Colonic mucosa (tissue), 4 donors: ENCODE data around the gene HLA-DOA. TPM values are rescaled to one million over a fixed set of nuclear protein-coding genes. Genes with fewer than 3 reads are reported as not detected.

Experiments
- DNase-seq: peaks from one replicate; pipeline ENCODE4 v3.0.0-alpha.2; 2020
- H3K27ac ChIP-seq: fragments of 200-600 bp; one replicate; pipeline ENCODE4 v1.8.0; 2021
- H3K27me3 ChIP-seq: fragments of 200-600 bp; one replicate; pipeline ENCODE4 v1.8.0; 2021
- H3K36me3 ChIP-seq: fragments of 200-600 bp; one replicate; pipeline ENCODE4 v1.8.0; 2021
- H3K4me1 ChIP-seq: fragments of 200-600 bp; one replicate; pipeline ENCODE4 v1.8.0; 2021; ENCODE audit warnings: mild to moderate bottlenecking
- H3K4me3 ChIP-seq: fragments of 200-600 bp; one replicate; pipeline ENCODE4 v1.8.0; 2021
- H3K9ac ChIP-seq, 2 donors: one replicate each; pipeline ENCODE4 v1.7.0; 2013; ENCODE audit warnings: control low read depth in 2 of 2, low read depth in 2 of 2, low read length in 2 of 2
- H3K9me3 ChIP-seq: fragments of 200-600 bp; one replicate; pipeline ENCODE4 v1.8.0; 2021
- intact Hi-C: fragments of 100-400 bp; cut with DNase I; formaldehyde crosslinking; loops from one replicate; pipeline ENCODE4 v1.14.1; 2022
- total RNA-seq, 2 donors: library from RNA; stranded (reverse); fragmentation: NEBNext Ultra II Directional in 1 of 2; extraction: Animal tissue kit (Norgen Biotek cat#: 25700) in 1 of 2; gene quantifications; one replicate each; pipeline ENCODE4 v1.2.1, GENCODE V29; 2021
- TF ChIP-seq, protein P1 (sequence below): fragments of 200-600 bp; IDR thresholded peaks from one replicate; pipeline ENCODE4 v1.8.0; 2022; ENCODE audit warnings: antibody characterized with exemption, mild to moderate bottlenecking
- donor health status: healthy.
- donor health status: DM: no; HTN: no; CAD: no.
- donor health status: DM: no; HTN: no; CAD: no.

HLA-DOA gene
- total RNA-seq, 2 donors from 2014 or later: 1.6 to 4.3 TPM

DNA sequence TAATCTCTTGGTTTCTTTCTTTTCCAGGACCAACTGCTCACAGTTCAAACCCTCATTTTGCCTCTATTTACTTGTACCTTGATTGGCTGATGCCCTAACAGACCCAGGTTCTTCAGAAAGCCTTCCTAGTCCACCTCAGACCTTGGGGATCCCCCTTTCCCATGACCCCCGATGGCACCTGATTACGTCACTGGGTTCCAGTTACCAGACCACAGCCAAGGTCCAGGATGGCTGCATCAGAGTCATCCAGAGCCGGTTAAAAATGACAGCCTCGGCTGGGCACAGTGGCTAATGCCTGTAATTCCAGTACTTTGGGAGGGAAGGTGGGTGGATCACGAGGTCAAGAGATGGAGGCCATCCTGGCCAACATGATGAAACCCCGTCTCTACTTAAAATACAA lies 4.5 kb downstream of the HLA-DOA start:
- intact Hi-C loops: no loop called here
- Histone ChIP-seq H3K36me3 (no peaks in the 10 kb centered on the region), H3K9ac (no peak overlapping the region), H3K9me3 (no peaks in the 10 kb centered on the region), H3K4me1 (no peaks in the 10 kb centered on the region), H3K4me3 (no peak overlapping the region), H3K27me3 (no peaks in the 10 kb centered on the region), H3K27ac (no peak overlapping the region)
- TF ChIP-seq, protein P1, sequence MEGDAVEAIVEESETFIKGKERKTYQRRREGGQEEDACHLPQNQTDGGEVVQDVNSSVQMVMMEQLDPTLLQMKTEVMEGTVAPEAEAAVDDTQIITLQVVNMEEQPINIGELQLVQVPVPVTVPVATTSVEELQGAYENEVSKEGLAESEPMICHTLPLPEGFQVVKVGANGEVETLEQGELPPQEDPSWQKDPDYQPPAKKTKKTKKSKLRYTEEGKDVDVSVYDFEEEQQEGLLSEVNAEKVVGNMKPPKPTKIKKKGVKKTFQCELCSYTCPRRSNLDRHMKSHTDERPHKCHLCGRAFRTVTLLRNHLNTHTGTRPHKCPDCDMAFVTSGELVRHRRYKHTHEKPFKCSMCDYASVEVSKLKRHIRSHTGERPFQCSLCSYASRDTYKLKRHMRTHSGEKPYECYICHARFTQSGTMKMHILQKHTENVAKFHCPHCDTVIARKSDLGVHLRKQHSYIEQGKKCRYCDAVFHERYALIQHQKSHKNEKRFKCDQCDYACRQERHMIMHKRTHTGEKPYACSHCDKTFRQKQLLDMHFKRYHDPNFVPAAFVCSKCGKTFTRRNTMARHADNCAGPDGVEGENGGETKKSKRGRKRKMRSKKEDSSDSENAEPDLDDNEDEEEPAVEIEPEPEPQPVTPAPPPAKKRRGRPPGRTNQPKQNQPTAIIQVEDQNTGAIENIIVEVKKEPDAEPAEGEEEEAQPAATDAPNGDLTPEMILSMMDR: no peak
- no peak for DNase-seq

DNA sequence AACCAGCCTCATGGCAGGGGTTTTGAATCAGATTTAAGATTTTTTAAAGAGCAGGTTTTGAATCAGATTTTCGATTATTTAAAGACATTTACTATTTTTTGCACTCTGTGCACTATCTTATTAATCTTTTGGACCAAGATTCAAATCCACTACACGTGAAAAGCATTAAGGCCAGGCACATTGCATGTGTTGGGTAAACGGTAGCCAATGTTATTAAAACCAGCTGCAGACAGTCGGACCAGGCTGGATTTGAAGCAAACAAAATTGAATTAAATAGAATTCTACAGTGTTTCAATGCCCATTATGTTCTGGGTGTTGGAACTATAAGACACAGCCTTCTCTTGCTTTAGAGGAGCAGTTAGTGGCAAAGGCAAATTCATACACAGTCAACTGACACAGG lies 7.7 kb downstream of the HLA-DOA start:
- H3K4me3 ChIP-seq: no peak overlapping the region
- no peaks in the 10 kb centered on the region for H3K36me3 ChIP-seq
- TF ChIP-seq, protein P1: no peak
- H3K27ac ChIP-seq: no peak overlapping the region
- DNase-seq: no peak
- H3K9ac ChIP-seq: no peak overlapping the region
- intact Hi-C loops: no loop called here
- H3K27me3 ChIP-seq: no peaks in the 10 kb centered on the region
- H3K9me3 ChIP-seq: no peaks in the 10 kb centered on the region
- H3K4me1 ChIP-seq: no peaks in the 10 kb centered on the region

DNA sequence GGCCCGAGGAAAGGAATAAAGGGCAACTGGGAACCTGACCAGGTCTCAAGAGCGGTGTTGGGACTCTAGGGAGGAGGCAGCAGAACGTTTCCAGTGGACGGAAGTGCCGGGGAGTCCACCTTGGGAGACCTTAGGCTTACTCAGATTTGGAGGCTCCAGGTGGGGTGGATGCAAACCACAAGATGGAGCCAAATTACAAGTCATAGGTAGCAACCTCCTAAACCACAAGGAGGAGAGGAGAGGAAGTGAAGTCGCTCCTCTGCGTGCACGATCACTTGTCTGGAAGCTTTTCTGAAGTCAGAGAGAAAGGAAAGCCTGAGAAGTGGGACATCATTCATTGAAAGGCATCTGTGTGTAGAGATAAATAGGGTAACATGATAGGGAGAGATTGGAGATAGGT lies 9.3 kb downstream of the HLA-DOA start:
- H3K27me3 ChIP-seq: no peaks in the 10 kb centered on the region
- no peaks in the 10 kb centered on the region for H3K36me3 ChIP-seq
- intact Hi-C loops: no loop called here
- no peaks in the 10 kb centered on the region for H3K9me3 ChIP-seq
- TF ChIP-seq, protein P1: no peak
- H3K27ac ChIP-seq: no peak overlapping the region
- no peak for DNase-seq
- no peak overlapping the region for H3K4me3 ChIP-seq
- no peak overlapping the region for H3K9ac ChIP-seq
- H3K4me1 ChIP-seq: no peaks in the 10 kb centered on the region

DNA sequence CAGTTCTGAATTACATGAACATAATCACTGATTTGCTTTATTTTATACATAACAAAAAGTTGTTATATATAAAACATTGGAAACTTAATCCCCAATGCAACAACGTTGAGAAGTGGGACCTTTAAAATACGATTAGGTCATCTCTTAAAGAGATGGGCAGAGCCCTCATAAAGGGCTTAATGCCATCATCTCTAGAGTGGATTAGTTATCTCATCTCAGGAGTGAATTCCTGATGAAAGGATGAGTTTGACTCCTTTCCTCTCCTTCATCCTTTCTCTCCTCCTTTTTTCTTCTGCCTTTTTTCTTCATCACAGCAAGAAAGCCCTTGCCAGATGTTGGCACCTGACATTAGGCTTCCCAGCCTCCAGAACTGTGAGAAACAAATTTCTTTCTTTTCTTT lies 13.9 kb downstream of the HLA-DOA start:
- no peaks in the 10 kb centered on the region for H3K27me3 ChIP-seq
- H3K27ac ChIP-seq: no peak overlapping the region
- TF ChIP-seq, protein P1: no peak
- H3K36me3 ChIP-seq: no peaks in the 10 kb centered on the region
- no peak for DNase-seq
- intact Hi-C loops: no loop called here
- no peaks in the 10 kb centered on the region for H3K9me3 ChIP-seq
- no peaks in the 10 kb centered on the region for H3K4me1 ChIP-seq
- H3K4me3 ChIP-seq: no peak overlapping the region
- H3K9ac ChIP-seq: no peak overlapping the region

DNA sequence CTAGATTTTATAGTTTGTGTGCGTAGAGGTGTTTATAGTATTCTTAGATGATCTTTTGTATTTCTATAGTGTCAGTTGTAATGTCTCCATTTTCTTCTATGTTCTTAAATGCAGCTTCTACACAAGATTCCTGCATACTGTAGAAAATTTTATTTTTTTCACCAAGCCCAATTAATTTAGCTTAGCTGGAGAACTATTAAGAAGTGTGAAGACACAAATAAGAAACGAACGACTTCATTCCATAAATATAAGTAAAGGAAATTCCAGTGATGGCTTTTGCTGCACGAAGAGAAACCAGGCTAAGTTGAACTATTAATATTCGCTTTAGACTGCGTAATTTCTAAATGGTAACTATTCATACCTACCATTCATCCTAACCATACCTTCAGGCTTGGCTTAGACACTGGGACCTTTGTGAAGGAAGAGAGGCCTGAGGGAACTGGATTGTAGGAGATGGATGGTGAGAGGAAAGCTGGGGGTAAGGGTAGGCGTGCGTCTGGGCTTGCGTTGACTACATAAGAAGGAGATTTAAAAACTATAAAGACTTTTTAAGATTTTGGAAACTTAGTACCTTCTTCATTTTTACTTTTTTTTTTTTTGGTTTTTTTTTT lies 15.9 kb downstream of the HLA-DOA start:
- no peak for DNase-seq
- Histone ChIP-seq H3K9ac (no peak overlapping the region), H3K27ac (no peak overlapping the region), H3K4me3 (no peak overlapping the region), H3K4me1 (no peaks in the 10 kb centered on the region), H3K27me3 (no peaks in the 10 kb centered on the region), H3K9me3 (no peaks in the 10 kb centered on the region), H3K36me3 (no peaks in the 10 kb centered on the region)
- intact Hi-C loops: no loop called here
- TF ChIP-seq, protein P1: no peak
